ENCODE results near the gene KLHL29. TPM values are rescaled to one million over a fixed set of nuclear protein-coding genes. Genes with fewer than 3 reads are reported as not detected.

Gene KLHL29
- total RNA-seq, 1 donor from 2014 or later, result 5.0 TPM

GRCh38 chr2:23512778-23513177 lies 127.8 kb downstream of the KLHL29 start:
- Histone ChIP-seq H3K36me3 (ENCODE audit: control insufficient read depth, insufficient read depth, low read length) (no peaks in the 10 kb centered on the region), H3K27me3 (ENCODE audit: control insufficient read depth, insufficient read depth, low read length) (no peaks in the 10 kb centered on the region), H3K4me3 (ENCODE audit: low read depth, low read length) (no peak overlapping the region)
- TF ChIP-seq CTCF (IDR thresholded peaks at IDR 0.05; ENCODE audit: insufficient read depth, low read length, severe bottlenecking), result no peak
- FAIRE-seq (peak; percentile 13), DNase-seq (ENCODE audit: low read depth) (no peak)

GRCh38 chr2:23513245-23513871 lies 128.4 kb downstream of the KLHL29 start:
- Histone ChIP-seq H3K36me3 (ENCODE audit: control insufficient read depth, insufficient read depth, low read length) (no peaks in the 10 kb centered on the region), H3K4me3 (ENCODE audit: low read depth, low read length) (no peak overlapping the region), H3K27me3 (ENCODE audit: control insufficient read depth, insufficient read depth, low read length) (no peaks in the 10 kb centered on the region)
- TF ChIP-seq CTCF (IDR thresholded peaks at IDR 0.05; ENCODE audit: insufficient read depth, low read length, severe bottlenecking), result no peak
- no peak for FAIRE-seq
- no peak for DNase-seq (ENCODE audit: low read depth)

GRCh38 chr2:23513872-23514793 lies 129.2 kb downstream of the KLHL29 start:
- FAIRE-seq (no peak), DNase-seq (ENCODE audit: low read depth) (no peak)
- Histone ChIP-seq H3K36me3 (ENCODE audit: control insufficient read depth, insufficient read depth, low read length) (no peaks in the 10 kb centered on the region), H3K27me3 (ENCODE audit: control insufficient read depth, insufficient read depth, low read length) (no peaks in the 10 kb centered on the region), H3K4me3 (ENCODE audit: low read depth, low read length) (no peak overlapping the region)
- no peak for TF ChIP-seq CTCF (IDR thresholded peaks at IDR 0.05; ENCODE audit: insufficient read depth, low read length, severe bottlenecking)

GRCh38 chr2:23516520-23517256 lies 131.7 kb downstream of the KLHL29 start:
- no peak for DNase-seq (ENCODE audit: low read depth)
- Histone ChIP-seq H3K36me3 (ENCODE audit: control insufficient read depth, insufficient read depth, low read length) (no peaks in the 10 kb centered on the region), H3K4me3 (ENCODE audit: low read depth, low read length) (no peak overlapping the region), H3K27me3 (ENCODE audit: control insufficient read depth, insufficient read depth, low read length) (no peaks in the 10 kb centered on the region)
- TF ChIP-seq CTCF (IDR thresholded peaks at IDR 0.05; ENCODE audit: insufficient read depth, low read length, severe bottlenecking), result no peak
- no peak for FAIRE-seq

- TF ChIP-seq CTCF (IDR thresholded peaks at IDR 0.05; ENCODE audit: insufficient read depth, low read length, severe bottlenecking), result no peak
- no peaks in the 10 kb centered on the region for H3K36me3 ChIP-seq (ENCODE audit: control insufficient read depth, insufficient read depth, low read length)
- FAIRE-seq, result no peak
Measured at GRCh38 chr2:23518481-23519333, 133.7 kb downstream of the KLHL29 start.

More at GRCh38 chr2:23518481-23519333, 133.7 kb downstream of the KLHL29 start:
- DNase-seq (ENCODE audit: low read depth), result no peak
- H3K4me3 ChIP-seq (ENCODE audit: low read depth, low read length), result no peak overlapping the region
- no peaks in the 10 kb centered on the region for H3K27me3 ChIP-seq (ENCODE audit: control insufficient read depth, insufficient read depth, low read length)
